ENCODE data around the gene UBTD2.
"Not testable (repeated sequence)": the region's sequence is repeated elsewhere in the genome, so short reads cannot be mapped to it uniquely, and the experiment has no call there.

UBTD2 gene, protein sequence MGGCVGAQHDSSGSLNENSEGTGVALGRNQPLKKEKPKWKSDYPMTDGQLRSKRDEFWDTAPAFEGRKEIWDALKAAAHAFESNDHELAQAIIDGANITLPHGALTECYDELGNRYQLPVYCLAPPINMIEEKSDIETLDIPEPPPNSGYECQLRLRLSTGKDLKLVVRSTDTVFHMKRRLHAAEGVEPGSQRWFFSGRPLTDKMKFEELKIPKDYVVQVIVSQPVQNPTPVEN

DNA sequence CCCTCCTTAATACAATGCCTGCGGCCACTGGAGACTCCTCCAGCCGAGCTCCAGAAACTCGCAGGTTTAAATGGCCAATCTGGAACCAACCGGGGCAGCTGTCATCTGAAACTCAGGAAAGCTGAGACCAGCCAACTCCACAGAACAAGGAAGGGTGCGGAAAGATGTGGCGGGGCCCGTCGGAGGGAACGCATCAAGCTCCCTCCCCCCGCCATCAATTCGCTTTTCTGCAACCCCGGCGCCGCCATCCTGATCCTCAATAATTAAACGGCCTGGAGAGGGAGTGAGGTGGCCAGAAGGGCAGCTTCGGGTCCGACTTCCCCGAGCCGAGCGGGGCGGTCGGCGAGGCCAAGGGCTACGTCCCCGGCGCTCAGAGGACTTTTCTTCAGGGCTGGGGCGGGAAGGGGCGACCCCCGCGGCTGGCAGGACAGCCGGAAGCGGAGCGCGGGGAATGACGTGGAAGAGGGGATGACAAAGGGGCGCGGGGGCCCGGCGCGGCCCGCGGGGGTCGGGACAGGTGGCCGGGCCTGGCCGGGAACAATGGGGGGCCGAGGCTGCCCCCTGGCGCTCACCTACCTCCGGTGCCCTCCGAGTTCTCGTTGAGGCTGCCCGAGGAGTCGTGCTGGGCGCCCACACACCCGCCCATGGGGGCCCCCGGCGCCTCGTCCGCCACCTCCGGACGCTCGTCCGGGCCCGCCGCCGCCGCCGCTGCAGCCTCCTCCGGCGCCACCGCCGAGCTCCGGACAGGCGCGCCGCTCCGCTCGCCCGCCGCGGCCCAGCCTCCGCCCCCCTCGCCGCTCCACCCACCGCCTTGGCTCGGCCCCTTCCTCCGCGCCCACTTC is at the start of gene UBTD2:
UBTD2 (minus strand) TSS at position 745 of the 842 bp plus-strand sequence; CDS start at position 646, 99 bp downstream.
- DNase-seq (ENCODE audit: low read depth), result peak; percentile 57

DNA sequence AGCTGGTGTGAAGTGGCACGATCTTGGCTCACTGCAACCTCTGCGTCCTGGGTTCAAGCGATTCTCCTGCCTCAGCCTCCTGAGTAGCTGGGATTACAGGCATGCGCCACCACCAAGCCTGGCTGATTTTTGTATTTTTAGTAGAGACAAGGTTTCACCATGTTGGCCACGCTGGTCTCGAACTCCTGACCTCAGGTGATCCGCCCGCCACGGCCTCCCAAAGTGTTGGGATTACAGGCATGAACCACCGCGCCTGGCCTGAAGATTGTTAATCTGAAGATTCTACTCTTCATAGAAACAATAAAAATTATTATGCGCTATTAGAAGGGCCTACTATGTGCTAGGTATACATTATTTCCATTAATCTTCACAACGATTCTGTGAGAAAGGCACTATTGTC is 43.3 kb upstream of the UBTD2 start:
- DNase-seq (ENCODE audit: low read depth), result not testable (repeated sequence)

DNA sequence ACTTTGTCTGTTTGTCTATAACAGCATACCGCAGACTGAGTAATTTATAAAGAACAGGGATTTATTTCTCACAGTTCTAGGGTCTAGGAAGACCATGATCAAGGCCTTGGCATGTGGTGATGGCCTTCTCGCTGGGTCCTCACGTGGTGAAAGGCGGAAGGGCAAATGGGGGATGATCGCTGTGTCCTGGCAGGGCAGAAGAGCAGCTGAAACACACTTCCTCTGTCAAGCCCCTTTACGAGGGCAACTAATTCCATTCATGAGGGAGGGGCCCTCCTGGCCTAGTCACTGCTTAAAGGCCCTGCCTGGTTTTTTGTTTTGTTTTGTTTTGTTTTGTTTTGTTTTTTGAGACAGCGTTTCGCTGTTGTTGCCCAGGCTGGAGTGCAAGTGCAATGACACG is 41.9 kb upstream of the UBTD2 start:
- DNase-seq (ENCODE audit: low read depth), result no peak

DNA sequence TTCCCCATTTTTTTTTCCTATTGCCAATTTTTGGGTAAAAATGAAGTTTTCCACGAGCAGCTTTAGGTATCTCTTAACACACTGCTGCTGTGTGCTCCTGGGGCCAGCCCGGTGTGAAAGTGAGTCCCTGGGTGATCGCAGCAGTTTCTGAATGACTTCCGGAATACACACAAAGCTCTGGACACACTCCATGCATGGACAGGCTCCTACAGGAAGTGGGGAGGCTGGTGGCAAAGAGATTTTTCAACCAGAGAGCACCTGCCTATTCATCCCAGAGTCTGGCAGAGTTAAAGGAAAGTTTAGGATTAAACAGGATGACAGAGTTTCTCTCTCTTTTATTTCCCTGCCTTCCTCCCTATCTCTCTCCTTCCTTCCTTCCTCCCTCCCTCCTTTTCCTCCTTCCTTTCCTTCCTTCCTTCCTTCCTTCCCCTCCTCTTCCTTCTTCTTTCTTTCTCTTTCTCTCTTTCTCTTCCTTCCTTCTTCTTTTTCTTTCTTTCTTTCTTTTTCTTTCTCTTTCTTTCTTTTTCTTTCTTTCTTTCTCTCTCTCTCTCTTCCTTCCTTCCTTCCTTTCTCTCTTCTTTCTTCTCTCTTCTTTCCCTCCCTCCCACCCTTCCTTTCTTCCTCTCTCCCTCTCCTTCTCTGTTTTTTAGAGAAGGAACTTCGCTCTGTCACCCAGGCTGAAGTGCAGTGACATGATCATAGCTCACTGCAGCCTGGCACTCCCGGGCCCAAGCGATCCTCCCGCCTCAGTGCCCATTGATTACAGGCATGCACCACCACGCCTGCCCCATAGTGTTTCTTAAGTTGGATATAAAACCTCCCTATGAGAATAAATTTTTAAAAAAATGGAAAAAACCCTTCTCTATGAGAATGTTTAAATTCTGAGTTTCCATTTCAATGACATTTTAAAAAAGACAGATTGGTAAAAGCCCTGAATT is 38.7 kb upstream of the UBTD2 start:
- no peak for DNase-seq (ENCODE audit: low read depth)

DNA sequence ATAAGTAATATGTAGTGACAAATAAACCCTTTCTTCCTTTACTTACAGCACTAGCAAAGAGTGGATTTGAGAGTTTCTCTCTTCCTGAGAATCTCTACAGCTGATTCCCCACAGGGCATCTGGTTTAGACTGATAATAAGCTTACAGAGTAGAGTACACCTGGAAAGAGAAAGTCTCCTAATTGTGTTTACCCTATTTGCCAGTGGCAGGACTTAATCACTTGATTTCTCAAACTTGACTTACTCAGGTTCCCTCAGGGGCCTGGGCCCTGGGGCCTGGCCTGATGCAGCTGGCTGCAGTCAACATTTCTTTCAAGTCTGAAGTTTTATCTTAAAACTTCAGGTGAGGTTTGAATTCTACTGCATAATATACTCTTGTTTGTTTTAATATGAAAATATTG is 38.0 kb upstream of the UBTD2 start:
- no peak for DNase-seq (ENCODE audit: low read depth)

DNA sequence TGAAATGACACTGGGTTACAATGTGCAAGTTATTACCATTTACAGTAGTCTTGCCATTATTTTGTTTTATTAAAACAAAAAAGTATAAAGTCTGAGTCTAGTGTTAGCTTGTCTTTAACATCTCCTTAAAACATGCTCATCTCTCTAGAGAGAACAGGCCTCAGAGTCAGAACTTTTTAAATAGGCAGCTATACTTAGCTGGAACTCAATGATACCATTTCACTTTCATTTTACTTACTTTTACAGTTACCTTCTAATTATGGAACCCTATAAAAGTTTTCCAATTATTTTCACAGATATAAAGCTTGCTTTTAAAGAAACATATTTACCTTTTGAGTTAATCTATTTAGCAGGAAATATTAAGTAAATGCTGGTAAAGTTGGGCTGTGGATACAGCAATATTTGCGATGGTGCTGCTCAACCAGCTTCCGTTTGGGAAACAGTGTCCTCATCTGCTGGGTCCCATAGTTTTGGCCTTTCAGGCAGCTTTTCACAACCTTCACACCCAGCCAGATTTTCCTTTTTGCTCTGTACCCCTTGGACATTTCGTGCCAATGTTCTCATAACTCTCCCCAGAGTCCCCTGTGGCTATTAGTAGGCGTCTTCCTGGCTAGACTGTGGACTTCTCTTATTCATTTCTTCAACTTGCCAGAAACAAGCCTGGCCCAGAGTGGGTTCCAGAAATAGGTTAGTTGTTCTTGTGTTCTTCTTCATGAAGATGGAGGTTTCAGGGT is 36.3 kb upstream of the UBTD2 start:
- peak; percentile 67 for DNase-seq (ENCODE audit: low read depth)

DNA sequence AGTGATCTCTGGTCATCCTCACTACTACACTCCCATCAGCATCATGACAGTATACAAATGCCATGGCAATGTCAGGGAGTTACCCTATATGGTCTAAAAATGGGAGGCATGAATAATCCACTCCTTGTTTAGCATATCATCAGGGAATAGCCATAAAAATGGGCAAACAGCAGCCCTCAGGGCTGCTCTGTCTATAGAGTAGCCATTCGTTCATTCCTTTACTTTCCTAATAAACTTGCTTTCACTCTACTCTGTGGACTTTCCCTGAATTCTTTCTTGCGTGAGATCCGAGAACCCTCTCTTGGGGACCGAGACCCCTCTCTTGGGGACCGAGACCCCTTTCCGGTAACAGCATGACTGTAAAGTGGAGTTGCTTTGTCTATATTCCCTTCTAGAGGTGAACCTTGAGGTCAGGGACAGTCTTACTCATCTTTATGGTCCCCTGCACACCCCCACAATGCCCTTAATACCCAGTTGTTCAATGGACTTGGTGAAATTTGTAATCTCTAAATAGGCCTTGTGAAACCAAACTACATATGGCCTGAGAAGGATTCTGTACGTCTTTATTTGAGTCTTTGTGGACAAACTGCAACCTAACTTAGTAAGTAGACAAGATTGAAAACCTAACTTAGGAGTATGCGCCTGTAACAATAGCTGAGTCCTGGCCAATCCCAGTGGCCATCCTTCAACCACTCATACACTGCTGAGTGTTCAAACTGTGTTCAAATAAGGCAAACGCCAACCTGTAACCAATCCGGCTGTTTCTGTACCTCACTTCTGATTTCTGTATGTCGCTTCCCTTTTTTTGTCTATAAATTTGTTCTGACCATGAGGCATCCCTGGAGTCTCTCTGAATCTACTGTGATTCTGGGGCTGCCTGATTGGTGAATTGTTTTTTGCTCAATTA is 32.3 kb upstream of the UBTD2 start:
- no peak for DNase-seq (ENCODE audit: low read depth)

DNA sequence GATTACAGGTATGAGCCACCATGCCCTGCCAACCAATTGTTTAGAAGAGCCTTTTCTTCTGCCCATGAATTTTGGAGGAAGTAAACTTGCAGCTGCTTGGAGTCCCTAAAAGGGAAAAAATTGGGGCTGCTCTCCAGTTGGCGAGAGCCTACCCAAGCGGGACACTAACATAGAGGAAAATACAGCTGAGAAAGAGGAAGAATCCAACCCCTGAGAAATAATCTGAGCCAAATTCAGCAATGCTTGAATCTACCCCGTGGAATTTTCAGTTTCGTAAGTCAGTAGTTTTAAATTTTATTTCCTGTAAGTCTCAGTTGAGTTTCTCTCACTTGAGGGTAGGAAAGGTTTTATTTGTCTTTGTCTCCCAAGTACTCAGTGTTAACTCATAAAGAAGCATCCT is 30.4 kb upstream of the UBTD2 start:
- no peak for DNase-seq (ENCODE audit: low read depth)

DNA sequence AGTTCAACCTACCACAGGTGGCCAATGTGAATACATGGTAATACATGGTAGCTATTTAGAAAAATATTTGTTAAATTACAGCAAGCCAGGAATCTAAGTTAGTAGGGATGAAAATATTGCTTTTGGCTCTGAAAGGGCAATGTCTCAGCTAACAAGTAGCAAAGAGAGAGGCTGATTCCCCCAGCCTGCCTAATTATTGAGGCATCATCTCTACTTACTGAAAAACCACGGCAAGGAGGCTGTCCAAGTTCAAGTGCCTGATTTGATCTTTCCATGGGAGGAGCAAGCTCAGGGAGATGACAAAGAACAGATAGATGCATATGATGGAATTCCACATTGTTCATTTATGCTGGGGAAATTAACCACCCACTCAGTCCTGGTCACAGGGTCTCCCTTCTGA is 28.7 kb upstream of the UBTD2 start:
- peak; percentile 67 for DNase-seq (ENCODE audit: low read depth)

DNA sequence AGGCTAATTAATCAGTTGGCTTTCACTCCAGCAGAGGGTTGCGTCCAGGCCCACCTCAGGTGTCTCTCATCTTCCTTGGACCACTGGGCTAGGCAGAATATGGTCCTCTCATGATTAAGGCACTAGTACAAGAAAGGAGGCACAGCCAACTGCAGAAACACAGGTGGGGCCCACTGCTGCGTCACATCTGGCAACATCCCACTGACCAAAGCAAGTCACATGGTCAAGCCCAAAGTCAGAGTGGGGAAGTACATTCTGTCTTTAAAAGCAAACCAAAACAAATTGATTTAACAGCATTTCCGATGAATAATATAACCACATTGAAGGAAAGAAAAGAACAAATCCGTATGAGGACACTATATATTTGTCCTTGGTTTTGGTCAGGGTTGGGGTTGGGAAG is 28.0 kb upstream of the UBTD2 start:
- DNase-seq (ENCODE audit: low read depth), result no peak

DNA sequence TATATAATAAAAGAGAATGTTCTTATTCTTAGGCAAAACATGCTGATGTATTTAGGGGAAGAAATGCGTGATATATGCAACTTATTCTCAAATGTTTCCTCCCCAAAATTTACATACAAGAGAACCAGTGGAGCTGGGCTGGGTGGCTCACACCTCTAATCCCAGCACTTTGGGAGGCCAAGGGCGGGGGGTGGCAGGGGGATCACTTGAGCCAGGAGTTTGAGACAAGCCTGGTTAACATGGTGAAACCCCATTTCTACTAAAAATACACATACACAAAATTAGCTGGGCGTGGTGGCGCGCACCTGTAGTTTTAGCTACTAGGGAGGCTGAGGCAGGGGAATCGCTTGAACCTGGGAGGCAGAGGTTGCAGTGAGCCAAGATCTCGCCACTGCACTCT is 27.5 kb upstream of the UBTD2 start:
- no peak for DNase-seq (ENCODE audit: low read depth)

DNA sequence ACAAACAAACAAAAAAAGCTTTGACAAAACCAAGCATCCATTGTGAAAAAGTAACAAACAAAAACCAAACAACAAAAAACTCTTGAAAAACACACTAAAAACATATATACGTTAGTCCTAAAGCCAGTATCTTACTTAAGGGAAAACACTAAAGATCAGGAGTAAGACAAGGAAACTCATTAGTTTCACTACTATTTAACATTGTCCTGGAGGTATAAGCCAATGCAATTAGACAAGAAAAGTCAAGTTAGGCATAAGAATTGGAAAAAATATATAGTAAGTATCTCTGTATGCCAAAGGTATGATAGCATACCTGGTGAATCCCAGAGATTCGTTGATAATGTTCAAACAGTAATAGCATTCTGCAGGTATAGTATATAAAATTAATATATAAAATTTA is 21.8 kb upstream of the UBTD2 start:
- no peak for DNase-seq (ENCODE audit: low read depth)

DNA sequence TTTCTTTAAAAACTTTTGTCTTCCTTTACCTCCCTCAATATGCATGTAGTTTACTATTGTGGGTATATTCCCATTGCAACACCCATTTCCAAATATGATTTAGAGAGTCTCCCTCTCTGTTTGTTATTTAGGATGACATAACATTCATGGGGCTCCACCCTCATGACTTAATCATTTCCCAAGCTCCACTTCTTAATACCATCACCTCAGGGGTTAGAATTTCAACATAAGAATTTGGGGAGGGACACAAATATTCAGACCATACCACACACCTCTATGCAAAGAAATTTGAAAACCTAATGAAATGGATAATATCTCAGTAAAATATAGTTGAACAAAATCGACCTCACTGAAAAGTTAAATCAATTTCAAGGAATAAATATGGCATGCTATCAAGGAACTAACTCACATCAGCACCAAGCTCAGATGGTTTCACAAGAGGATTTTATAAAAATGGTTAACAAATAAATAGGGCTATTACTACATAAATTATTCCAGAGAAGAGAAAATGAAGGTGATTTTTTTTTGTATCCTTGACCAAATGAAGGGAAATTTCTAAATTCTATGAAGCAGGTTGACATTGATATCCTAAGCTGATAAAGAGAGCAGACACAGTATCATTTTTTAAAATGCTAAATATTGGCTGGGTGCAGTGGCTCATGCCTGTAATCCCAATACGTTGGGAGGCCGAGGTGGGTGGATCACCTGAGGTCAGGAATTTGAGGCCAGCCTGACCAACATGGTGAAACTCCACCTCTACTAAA is 20.2 kb upstream of the UBTD2 start:
- DNase-seq (ENCODE audit: low read depth), result no peak

DNA sequence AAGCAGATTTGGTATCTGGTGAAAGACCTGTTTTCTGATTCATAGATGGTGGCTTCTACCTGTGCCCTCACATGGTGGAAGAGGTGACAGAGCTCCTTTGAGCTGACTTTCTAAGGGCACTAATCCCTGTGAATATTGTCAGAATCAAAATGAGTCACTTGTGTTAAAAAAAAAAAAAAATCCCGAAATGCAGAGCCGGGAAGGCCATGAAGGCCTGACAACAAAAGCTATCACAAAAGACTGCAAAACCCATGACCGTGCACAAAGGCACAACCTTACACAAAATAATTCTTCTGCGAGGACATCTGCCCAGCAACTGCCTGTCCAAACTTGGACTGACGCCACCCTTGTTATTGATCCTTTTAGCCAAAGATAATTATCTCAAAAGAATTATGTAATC is 19.6 kb upstream of the UBTD2 start:
- no peak for DNase-seq (ENCODE audit: low read depth)

DNA sequence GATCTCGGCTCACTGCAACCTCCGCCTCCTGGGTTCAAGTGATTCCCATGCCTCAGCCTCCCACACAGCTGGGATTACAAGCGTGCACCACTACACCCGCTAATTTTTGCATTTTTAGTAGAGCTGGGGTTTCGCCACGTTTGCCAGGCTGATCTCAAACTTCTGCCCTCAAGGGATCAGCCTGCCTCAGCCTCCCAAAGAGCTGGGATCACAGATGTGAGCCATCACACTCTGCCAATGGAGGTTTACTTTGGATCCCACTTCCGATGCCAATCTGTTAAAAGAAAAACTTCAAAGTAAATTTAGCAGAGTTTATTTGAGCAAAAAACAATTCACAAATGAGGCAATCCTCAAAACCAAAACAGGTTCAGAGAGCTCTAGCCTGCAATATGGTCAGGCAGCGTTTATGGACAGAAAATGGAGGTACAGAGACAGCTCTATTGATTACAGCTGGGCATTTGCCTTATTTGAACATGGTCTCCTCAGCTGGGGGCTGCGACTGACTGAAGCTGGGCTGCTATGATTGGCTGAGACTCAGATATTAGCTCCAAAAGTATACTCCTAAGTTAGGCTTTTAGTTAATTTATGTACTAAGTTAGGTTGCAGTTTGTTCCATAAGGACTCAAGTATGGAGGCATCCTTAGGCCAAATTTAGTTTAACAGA is 18.6 kb upstream of the UBTD2 start:
- no peak for DNase-seq (ENCODE audit: low read depth)

DNA sequence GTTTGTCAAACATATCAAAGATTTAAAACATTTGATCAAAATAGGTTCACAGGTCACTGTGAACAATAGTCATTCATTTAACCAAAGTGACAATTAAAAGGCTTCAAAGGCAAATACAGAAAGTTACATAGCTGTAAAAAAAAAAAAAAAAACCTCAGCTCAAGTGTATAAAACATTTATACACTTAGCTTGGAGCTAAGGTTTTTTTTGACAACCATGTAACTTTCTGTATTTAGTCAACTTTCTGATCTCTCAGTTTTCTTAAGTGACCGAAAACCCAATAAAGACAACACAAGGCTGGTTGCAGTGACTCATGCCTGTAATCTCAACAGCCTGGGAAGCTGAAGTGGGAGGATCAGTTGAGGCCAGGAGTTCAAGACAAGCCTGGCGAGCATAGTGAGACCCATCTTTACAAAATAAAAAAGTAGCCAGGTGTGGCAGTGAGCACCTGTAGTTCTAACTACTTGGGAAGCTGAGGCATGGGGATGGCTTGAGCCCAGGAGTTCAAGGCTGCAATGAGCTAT is 16.4 kb upstream of the UBTD2 start:
- DNase-seq (ENCODE audit: low read depth), result no peak

DNA sequence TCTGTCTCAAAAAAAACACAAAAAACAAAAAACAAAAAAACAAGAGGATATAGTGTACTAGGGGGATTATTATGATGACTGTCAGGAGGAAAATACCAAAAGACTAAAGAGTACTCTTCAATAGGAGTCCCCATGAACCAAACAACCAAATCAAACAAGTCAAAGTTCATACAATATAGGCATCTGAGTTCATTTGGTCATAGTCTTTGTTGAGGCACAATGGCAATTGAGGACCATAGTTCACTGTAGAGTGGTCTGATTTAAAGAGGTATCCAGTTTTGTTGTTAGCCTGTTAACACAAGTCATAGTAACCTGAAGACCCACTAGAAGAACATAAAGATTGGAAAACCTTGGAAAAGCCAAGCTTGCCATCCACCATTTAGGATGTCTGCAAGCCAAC is 11.3 kb upstream of the UBTD2 start:
- no peak for DNase-seq (ENCODE audit: low read depth)

DNA sequence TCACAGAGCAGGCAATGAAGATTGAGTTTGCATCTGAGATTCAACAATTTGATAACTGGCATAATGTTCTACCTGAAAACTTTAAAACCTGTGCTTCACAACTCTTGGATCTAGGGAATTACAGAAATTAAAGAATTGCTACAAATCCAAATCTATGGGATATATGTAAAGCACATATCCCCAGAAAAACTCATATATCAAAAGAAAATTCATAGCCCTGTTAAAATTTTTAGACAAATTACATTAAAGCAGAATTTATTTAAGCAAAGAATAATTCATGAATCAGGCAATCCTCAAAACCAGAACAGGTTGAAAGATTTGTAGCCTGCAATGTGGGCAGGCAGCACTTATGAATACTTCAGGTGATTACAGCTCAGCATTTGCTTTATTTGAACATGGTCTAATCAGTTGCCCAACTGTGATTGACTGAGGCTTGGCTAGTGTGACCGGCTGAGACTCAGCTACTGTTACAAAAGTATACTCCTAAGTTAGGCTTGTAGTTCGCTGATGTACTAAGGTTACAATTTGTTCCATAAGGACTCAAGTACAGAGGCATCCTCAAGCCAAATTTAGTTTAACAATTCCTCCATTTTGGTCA is 10.3 kb upstream of the UBTD2 start:
- no peak for DNase-seq (ENCODE audit: low read depth)
